Smooth muscle cell of the brain vasculature (primary cell): ENCODE results near the gene UPB1.

Experiments
- DNase-seq: peaks from one replicate; pipeline ENCODE4 v3.0.0-alpha.2; 2012; ENCODE audit warnings: low read depth, low spot score

Gene UPB1

DNA sequence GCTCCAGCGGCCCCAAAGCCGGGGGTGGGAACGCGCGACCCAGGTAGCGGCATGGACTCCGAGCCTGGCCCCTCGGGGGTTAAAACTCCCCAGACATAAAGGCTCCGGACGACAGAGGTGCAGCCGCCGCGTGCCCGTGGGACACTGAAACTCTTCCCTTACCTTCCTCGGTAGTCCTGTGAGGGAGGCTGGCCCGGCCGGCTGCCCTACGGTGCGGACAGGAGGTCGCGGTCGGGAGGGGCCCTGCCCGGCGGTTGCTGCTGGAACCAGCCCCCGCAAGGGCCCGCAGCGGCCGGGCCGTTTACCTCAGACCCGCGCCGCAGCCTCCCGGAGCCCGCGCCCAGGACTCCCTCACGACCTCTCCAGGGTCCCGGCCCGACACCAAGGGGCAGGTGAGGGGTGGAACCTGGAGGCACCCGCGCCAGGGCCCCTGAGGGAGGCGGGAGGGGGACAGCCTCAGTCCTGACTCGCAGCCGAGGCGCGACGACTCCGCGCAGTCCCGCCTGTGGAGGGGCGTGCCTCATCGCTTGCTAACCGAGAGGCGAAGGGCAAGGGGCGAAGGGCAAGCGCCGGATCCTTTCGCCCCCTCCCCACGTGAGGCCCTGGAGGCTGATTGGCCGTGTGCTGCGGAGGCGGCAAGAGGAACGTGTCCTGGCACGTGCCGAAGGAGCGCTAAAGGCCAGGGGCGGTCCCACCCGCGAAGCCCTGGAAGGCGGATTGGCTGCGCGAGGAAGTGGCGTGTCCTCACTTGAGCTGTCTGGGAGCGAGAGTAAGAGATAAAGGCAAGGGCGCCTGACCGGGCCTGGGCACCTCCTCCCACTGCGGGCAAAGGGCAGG is at the start of gene UPB1:
TSS of gene UPB1 (plus strand) at position 805 of the 837 bp plus-strand sequence. CDS start 72 bp downstream, outside the sequence.
- DNase-seq = no peak

DNA sequence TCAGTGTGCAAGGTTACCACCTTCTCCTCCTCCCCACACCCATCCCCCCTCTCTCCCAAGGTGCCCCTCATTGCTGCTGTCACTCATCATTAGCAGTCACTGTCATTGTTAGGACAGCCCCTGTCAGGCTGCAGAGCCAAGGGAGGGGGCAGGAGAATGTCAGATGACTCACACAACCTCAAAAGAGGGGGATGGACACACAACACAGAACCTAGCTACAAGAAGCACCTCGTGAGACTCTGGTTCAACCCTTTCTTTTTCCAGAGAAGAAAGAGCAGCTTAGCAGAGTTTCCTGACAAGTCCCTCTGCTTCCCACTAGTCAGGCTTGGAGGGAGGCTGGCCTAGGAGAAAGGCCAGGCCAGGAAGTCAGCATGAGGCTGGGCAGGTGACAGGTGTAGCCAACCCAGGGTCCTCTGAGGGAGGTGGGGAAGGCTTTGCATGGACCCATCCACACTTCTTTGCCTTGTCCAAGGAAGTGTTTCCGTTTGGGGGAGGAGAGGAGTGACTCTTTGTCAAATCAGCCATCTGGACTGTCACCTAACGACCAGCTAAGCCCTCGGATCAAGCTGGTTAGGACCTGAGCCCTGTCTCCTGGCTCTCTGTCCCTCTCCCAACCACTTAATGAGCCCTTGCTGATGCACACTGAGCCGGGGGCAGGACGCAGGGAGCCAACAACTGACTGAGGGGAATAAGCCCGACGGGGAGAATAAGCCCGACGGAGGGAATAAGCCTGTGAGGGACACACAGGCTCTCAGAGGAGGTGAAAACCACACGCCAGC is 49.5 kb upstream of the UPB1 start:
- no peak for DNase-seq

DNA sequence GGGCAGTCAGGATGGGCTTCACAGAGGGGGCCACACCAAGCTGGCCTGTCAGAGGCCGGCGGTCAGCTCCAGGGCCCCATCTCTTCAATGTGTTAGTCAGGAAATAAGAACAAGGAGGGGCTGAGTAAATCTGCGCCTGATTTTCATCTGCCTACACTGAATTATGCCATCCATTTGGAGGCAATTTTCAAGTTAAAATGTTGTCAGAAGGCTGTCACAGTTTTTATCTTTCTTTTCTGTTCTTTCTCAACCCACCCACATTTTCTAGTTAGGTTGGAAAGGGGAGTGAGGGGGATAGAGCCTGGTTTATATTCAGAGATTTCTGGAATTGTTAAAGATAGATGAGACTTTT is 48.9 kb upstream of the UPB1 start:
- DNase-seq = no peak

DNA sequence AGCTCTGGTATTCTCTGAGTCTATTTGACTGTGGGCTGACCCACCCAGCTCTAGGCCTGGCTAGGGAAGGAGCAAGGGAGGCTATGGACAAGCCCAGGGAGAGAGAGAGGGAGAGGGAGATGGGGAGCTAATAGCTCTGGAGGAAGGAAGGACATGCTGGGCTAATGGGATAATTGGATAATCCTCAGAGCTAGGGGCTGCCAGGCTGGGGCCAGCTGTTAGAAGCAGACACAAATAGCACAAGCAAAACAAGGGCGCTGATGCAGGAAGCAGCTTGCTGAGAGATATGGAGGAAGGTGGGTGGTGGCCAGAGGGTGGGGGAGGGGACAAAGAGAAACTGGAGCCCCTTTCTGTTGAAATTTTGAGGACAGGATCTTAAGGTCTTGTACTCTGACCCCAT is 44.5 kb upstream of the UPB1 start:
- DNase-seq = no peak

DNA sequence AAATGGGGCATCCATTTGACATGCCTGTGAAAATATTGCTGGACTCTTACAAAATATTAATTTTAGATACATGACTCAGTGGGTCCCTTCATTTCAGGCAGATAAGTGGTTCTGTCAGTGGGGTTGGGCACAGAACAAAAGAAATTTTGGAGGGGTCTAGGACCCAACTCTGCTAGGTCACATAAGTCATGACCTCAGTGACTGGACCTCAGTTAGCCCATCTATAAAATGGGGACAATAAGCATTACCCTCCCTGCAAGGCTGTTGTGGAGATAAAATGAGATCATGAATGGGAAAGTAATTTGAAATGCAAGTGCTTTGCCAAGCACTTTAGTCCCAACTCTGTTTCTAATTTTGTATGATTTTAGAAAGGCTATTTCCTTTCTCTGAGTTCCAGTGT is 44.0 kb upstream of the UPB1 start:
- DNase-seq = no peak

DNA sequence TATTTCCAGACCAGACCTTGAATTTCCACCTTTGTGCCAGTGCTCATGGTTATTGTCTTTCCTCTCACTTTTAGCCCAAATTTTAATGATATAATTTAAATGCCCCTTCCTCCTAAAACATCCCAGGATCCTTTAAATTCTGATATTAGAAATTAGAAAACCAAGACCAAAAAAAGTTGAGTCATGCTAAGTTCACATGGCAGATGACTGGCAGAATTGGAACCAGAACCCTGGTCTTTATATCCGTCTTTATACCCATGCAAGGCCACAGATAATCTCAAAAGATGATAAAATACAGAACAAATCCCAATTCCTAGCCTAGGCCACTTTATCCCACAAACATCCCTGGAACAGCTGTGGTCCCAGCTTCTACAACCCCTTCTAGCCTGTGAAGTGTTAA is 41.3 kb upstream of the UPB1 start:
- no peak for DNase-seq

DNA sequence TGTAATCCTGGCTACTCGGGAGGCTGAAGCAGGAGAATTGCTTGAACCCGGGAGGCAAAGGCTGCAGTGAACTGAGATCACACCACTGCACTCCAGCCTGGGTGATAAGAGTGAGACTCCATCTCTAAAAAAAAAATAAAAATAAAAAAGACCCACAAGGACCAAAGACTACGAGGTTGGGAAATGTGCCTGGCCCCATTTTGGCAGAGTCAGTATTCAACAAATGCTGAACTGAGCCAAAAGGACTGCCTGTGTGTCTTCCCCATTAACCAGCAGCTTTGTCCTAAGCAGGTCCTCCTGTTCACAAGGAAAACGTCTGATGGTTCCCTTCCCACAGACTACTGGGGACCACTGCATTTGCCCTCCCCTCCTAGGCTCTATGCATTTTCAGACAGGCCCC is 40.1 kb upstream of the UPB1 start:
- no peak for DNase-seq

DNA sequence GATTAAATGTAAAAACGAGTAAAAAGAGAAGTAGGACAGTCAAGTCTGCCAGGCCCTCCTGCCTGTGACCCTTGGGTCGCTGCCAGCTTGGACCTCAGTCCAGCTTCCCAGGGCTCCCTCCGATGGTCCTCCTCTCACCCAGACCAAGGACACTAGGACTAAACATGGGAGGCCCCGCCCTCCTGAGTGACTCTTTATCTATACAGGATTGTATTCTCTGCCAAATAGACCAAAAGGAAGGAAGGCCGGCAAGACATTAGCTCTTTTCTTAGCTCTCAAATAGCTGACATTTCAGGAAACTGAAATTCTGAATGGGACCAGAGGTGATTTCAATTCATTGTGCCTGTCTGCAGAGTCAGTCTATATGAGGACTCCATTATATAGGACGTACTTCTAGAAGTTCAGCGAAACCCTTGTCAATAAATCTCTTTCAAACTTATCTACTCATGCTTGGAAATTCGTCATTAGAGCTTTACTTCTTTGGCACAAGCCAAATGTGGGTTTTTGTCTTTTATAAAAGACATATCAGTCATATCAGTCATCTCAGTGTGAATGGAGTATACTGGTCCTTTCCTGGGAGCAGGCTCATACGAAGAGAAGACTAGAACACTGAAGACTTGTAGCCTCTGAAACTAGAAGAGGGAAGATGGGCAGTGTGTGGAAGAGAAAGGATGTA is 39.2 kb upstream of the UPB1 start:
- no peak for DNase-seq

DNA sequence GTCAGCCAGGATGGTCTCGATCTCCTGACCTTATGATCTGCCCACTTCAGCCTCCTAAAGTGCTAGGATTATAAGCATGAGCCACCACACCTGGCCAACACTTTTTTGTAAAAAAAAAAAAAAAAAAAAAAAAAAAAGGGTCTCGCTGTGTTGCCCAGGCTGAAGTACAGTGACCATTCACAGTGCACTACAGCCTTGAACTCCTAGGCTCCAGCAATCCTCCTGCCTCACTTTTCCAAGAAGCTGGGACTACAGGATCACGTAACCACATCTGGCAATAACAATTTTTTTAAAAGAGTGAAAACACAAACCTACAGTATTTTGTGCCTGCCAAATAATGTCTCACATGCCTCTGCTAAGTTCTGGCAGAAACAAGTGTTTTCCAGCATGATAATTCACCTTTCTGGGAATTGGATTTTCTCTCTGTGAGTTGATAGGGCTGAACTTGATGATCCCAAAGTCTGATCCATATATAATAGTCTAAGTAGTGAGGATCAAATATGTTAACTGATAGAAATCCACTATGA is 37.2 kb upstream of the UPB1 start:
- no peak for DNase-seq

DNA sequence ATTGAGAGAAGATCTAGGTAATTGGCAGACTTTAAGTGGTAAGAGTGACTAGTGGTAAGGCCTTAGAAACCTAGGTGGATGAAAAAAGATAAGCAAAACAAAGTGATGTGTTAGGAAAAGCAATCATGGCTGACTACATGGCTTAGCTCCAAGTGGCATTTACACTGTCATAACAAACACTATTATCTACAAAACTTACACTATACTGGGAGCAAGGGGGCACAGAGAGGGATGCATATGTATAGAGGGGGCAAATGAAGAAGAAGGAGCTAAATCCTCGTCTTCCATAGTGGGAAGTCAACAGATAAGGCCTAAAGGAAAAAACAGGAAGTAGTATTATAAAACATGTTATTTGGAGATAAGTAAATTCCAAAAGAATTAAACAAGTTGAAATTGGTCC is 35.2 kb upstream of the UPB1 start:
- no peak for DNase-seq

DNA sequence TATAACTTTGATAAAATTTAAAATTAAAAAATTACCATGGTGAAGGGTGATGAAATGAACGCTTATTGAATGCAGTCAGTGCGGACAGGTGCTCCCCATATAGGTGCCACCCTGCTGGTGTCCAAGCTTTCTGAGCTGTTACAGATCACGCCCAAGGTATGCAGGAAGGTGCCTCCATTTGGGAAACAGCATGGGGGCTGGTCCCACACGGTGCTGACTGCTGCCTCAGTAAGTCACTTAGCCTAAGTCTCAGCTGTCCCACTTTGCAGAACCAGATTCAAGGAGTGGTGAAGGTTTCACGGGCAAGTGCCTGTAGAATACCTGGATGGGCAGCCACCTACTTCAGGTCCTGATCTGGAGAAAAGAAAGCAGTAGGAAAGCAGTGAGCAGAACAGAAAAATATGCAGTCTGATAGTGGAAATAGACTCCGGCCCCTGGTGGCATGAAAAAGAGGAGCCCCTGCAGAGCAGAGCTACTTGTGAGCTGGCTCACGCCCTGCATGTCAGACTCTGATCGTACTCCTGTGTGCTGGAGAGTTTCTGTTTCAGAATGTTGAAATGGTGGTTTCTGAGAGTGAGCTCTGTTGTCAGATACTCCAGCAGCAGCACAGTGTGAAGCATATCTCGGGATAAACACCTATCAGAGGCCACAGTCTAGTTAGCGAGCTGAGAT is 34.6 kb upstream of the UPB1 start:
- no peak for DNase-seq

DNA sequence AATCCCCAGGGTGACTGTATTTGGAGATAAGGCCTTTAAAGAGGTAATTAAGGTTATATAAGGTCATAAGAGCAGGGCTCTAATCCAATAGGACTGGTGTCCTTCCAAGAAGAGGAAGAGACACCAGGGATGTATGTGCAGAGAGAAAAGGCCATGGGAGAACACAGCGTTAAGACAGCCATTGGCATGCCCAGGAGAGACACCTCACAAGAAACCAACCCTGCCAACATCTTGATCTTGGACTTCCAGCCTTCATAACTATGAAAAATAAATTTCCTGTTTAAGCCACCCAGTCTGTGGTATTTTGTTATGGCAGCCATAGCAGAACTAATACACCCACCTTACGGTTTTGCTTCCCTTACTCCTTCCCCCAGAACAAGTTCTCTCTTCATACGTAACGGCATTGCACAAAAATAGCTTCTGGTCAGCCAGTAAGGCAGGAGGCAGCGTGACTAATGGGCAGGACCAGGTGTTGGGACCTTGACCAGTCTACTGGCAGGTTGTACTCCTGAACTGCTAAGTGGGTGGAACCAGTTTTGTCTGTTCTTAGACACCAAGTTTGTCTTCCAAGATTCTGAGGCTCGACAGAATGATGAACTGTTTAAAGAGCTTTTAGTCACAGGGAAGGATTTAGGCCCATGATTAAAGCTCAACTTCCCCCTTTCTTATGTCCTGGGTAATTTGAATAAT is 31.9 kb upstream of the UPB1 start:
- DNase-seq = no peak

DNA sequence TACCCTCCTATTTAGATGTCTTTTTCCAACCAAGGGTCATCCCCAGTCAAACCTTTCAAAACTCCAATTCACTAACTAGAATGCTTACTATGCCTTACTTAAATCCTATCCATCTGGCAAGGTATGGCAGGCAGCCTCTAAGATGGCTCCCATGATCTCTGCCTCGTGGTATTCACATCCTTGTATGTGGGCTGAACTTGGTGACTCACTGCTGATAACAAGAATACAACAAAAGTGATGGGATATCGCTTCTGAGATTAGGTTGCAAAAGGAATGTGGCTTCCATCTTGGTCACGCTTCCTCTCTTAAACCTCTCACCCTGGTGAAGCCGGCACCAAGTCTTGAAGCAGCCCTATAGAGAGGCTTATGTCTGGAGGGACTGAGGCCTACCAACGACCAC is 29.6 kb upstream of the UPB1 start:
- no peak for DNase-seq

DNA sequence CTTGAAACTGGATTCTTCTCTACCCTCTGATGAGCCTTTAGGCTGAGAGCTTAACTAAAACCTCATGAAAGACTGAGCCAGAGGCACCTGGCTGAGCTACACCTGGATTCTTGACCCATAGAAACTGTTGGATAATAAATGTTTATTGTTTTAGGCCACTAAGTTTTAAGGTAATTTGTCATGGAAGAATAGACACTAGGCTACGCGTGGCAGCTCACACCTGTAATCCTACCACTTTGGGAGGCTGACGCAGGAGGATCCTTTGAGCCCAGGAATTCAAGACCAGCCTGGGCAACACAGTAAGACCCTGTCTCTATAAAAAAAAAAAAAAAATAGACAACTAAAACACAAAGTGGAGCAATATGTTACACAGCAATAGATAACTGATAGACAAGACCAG is 29.2 kb upstream of the UPB1 start:
- DNase-seq = no peak

DNA sequence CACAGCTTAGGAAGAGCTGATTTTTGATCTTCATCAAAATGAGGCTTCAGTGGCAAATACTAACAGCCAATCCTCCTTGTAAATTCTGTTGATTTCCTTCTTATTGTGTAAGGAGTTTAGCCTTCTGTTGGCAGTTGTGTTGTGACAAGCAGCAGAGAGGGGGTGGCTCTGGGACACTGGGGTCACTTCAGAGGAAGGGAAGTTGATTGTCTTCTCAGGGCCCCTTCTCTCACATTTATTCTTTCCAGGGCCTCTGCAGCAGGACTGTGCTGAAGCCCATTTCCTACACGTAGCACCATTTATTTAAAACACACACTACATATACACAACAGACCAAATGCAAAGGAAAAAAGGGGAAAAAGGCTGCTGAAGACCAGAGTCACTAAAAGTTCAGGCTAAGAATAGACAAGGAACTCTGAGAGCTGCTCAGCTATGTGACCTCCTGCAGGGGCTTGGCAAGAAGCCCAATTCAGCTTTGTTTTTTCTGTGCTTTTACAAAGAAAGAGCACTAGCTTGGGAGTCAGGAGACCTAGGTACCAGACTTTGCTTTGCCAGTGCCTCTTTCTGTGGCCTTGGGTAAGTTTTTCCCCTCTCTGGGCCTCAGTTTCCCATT is 28.3 kb upstream of the UPB1 start:
- DNase-seq = peak; percentile 79

DNA sequence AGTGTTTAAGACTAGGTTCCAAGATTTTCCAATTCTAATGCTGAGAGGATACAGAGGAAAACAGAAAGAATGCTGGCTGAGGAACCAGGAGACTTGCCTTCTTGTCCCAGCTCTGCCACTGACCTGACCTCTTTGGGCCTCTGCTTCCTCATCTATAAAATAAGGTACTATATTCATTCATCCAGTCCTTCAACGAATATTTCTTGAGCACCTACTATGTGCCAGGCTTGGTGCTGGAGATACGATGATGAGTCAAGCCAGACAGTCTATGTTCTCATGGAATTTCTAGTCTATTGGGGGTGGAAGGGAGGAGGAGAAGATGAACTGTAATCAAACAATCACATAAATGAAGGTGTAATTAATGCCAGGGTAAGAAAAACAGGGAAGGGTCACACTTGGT is 27.8 kb upstream of the UPB1 start:
- DNase-seq = no peak

DNA sequence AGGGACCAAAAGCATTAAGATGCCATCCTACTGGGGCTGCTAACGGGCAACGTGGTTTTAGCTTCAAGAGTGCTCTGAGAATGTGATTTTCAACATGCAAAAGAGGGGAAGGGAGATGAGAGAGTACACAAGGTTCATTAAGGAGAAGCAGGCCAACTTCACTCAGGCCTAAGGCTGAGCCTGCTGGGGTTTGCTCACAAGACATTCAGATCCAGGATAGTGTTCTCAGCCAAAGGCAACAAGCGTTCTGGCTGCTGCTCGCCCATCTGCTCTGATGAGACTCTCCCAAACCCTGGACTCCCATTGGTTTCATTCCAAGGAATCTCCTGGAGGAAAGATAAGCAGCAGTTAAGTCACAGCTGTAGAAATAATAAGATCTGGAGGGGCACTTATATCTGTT is 23.6 kb upstream of the UPB1 start:
- DNase-seq = peak; percentile 82

DNA sequence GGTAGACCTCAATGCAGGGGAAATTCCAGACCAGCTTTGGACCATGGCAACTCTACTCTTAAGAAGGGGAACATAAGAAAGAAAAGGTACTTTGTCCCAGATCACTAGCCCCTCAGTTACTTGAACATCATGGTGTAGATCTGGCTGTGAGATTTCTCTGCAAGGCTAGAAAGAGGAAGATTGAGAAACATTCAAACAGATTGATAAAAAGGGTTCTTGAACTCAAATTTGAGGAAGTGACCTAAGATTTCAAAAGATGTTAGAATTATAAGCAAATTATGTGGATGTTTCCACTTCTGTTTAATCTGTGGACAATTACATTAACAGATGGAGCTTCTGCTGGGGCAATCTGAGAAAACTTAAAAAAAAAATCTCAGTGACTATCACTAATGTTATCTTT is 21.8 kb upstream of the UPB1 start:
- no peak for DNase-seq

DNA sequence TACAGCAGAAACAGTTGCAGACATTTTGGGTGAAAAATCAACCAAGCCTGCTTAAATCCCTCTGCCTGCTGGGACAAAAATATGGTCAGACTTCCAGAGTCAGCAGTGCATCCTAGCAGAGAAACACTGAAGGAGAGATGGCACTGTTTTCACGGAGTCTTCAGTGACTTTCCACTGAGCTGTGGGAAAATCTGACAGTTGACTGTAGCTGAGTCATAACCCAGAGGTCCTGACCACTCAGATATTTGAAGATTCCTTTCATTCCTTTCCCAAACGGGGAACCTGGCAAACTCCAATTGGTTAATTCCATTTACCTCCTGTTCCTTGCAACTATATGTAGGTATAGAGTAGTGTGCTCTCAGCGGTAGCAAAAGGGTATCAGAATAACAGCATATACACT is 20.9 kb upstream of the UPB1 start:
- peak; percentile 67 for DNase-seq

DNA sequence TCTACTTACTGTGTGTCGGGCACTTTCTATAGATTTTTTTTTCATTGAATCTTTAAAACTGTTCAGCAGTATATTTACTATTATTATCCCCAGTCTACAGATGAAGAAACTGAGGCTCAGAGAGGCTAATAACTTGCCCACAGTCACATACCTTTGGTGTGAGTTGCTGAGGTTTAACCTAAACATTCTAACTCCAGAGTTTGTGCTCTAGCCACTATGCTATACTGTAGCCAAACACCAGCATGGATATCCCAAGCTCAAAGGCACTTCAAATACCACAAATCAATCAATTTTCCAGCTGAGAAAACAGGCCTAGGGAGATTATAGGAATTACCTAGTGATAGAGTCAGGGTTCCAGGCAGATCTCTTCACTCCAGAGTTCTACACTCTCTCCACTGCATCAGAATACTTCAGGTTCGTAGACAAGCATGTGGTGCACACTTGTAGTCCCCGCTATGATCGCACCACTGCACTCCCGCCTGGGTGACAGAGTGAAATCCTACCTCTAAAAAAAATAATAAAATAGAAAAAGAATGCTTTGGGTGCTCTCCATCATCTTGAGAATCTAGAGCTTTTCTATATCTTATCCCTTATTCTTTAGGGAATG is 20.4 kb upstream of the UPB1 start:
- no peak for DNase-seq
